Endothelial cell of umbilical vein (primary cell): ENCODE results near the gene MYO16. TPM values are rescaled to one million over a fixed set of nuclear protein-coding genes. Genes with fewer than 3 reads are reported as not detected.

ENCODE experiments used
- BruUV-seq: library from RNA; stranded (reverse); fragments of 400-500 nt; replicated peaks from 2 replicates; lab custom pipeline; 2021; lab: Mats Ljungman, UMichigan
- CTCF ChIA-PET: fragments of 300-600, 350-600 bp; sonication (Branson Sonifier 250); formaldehyde crosslinking; loops from one replicate; lab custom pipeline; 2021; ENCODE audit warnings: antibody characterized with exemption, inconsistent platforms; lab: Charles Lee
- POLR2A ChIA-PET: fragments of 300-600, 350-600 bp; sonication (Branson Sonifier 250); formaldehyde crosslinking; loops from one replicate; lab custom pipeline; 2021; ENCODE audit warnings: antibody characterized with exemption, inconsistent platforms; lab: Charles Lee
- DNase-seq: peaks from one replicate; pipeline ENCODE4 v3.0.0-alpha.2; 2011; ENCODE audit warnings: low read depth, low spot score
- FAIRE-seq: peaks from 2 replicates; lab custom pipeline; 2011; peaks lifted over from hg19 to GRCh38; lab: Jason Lieb, UNC
- H2AFZ ChIP-seq: 2 replicates; pipeline ENCODE4 v1.6.0; 2012; ENCODE audit warnings: low read depth, low read length, control low read depth, inconsistent platforms
- H3K27ac ChIP-seq: 2 replicates; pipeline ENCODE4 v1.5.1; 2011; ENCODE audit warnings: low read depth, mild to moderate bottlenecking, control low read depth, low read length, moderate library complexity; ENCODE audit not compliant: insufficient read depth
- H3K27me3 ChIP-seq, 2 experiments: 2 replicates each; pipeline versions ENCODE4 v1.6.0 to v1.6.1; 2011; ENCODE audit warnings: low read length in 2 of 2, mixed read lengths in 1 of 2; ENCODE audit not compliant: control insufficient read depth in 2 of 2, insufficient read depth in 2 of 2
- H3K36me3 ChIP-seq, 2 experiments: 2 replicates in 1 of 2; 3 replicates in 1 of 2; pipeline ENCODE4 v1.5.1; 2011; ENCODE audit warnings: low read length in 2 of 2, mild to moderate bottlenecking in 1 of 2, moderate library complexity in 1 of 2; ENCODE audit not compliant: control insufficient read depth in 2 of 2, insufficient read depth in 2 of 2; ENCODE audit errors: extremely low read depth in 1 of 2
- H3K4me1 ChIP-seq: 3 replicates; pipeline ENCODE4 v1.5.1; 2011; ENCODE audit warnings: mild to moderate bottlenecking, low read length; ENCODE audit not compliant: control insufficient read depth, insufficient read depth; ENCODE audit errors: extremely low read depth
- H3K4me2 ChIP-seq: 2 replicates; pipeline ENCODE4 v1.6.1; 2011; ENCODE audit warnings: low read length, control low read depth, mixed read lengths; ENCODE audit not compliant: insufficient read depth
- H3K4me3 ChIP-seq, 3 experiments: fragments of 200-600 bp in 1 of 3; sonication (generic), shearing (Covaris generic) in 1 of 3; replicated peaks in 1 of 3; 2 replicates each; pipeline ENCODE4 v1.5.1; 2011 to 2016; ENCODE audit warnings: control low read depth in 3 of 3, low read length in 3 of 3, mild to moderate bottlenecking in 2 of 3, inconsistent platforms in 1 of 3, low read depth in 1 of 3, moderate library complexity in 1 of 3; ENCODE audit not compliant: insufficient read depth in 1 of 3
- H3K79me2 ChIP-seq: 2 replicates; pipeline ENCODE4 v1.6.0; 2012; ENCODE audit warnings: low read length, inconsistent platforms; ENCODE audit not compliant: control insufficient read depth, insufficient read depth
- H3K9ac ChIP-seq: replicated peaks from 2 replicates; pipeline ENCODE3; 2011; ENCODE audit warnings: low read length, control low read depth; ENCODE audit not compliant: insufficient read depth; ENCODE audit errors: extremely low read depth
- H3K9me1 ChIP-seq: replicated peaks from 3 replicates; pipeline ENCODE4 v1.6.0; 2011; ENCODE audit warnings: mild to moderate bottlenecking, low read length; ENCODE audit not compliant: control insufficient read depth, insufficient read depth; ENCODE audit errors: extremely low read depth
- H3K9me3 ChIP-seq: replicated peaks from 2 replicates; pipeline ENCODE4 v1.5.1; 2012; ENCODE audit warnings: low read length, inconsistent platforms; ENCODE audit not compliant: control insufficient read depth, insufficient read depth
- H4K20me1 ChIP-seq: replicated peaks from 2 replicates; pipeline ENCODE3; 2011; ENCODE audit warnings: mild to moderate bottlenecking, low read length; ENCODE audit not compliant: control insufficient read depth, insufficient read depth; ENCODE audit errors: extremely low read depth
- CTCF ChIP-seq, 2 donors: IDR thresholded peaks; 1 replicate in 1 of 2; 2 replicates in 1 of 2; pipeline ENCODE4 v1.5.1; 2011; ENCODE audit warnings: low read length in 2 of 2, mild to moderate bottlenecking in 2 of 2, moderate library complexity in 2 of 2, control low read depth in 1 of 2, inconsistent platforms in 1 of 2, low read depth in 1 of 2; ENCODE audit not compliant: insufficient read depth in 1 of 2; ENCODE audit errors: extremely low read depth in 1 of 2
- EZH2 ChIP-seq: IDR thresholded peaks from 2 replicates; pipeline ENCODE4 v1.6.1; 2012; ENCODE audit warnings: borderline replicate concordance, low read depth, mild to moderate bottlenecking, moderate library complexity, low read length, inconsistent platforms; ENCODE audit not compliant: severe bottlenecking
- FOS ChIP-seq: IDR thresholded peaks from 2 replicates; pipeline ENCODE4 v1.6.1; 2011; ENCODE audit warnings: mild to moderate bottlenecking, low read length, moderate library complexity, borderline replicate concordance; ENCODE audit not compliant: insufficient read depth
- GATA2 ChIP-seq: IDR thresholded peaks from 2 replicates; pipeline ENCODE4 v1.7.0; 2011; ENCODE audit warnings: low read depth, mild to moderate bottlenecking, moderate library complexity, mixed read lengths, low read length; ENCODE audit not compliant: insufficient read length, insufficient read depth
- JUN ChIP-seq: IDR thresholded peaks from 2 replicates; pipeline ENCODE4 v1.6.1; 2011; ENCODE audit warnings: borderline replicate concordance, low read depth; ENCODE audit not compliant: insufficient read length, insufficient read depth
- MAX ChIP-seq: IDR thresholded peaks from 2 replicates; pipeline ENCODE4 v1.6.1; 2011; ENCODE audit not compliant: insufficient read depth, insufficient read length
- MYC ChIP-seq: IDR thresholded peaks from one replicate; pipeline ENCODE4 v1.6.1; 2011; ENCODE audit warnings: mild to moderate bottlenecking, low read depth, low read length
- POLR2A ChIP-seq: IDR thresholded peaks from 2 replicates; pipeline ENCODE4 v1.6.1; 2012; ENCODE audit warnings: low read depth, mild to moderate bottlenecking, control low read depth, low read length
- POLR2AphosphoS5 ChIP-seq: IDR thresholded peaks from 2 replicates; pipeline ENCODE4 v1.6.1; 2012; ENCODE audit warnings: low read depth, mild to moderate bottlenecking, control low read depth, low read length, moderate library complexity; ENCODE audit not compliant: insufficient read depth
- dilution Hi-C: fragments of 300-500 bp; cut with MboI; formaldehyde crosslinking; loops from one replicate; pipeline ENCODE4 v1.15.0; 2019; ENCODE audit warnings: low sequenced_read_pairs; ENCODE audit not compliant: extremely low pct_ligation_motif_present
- intact Hi-C: fragments of 100-400 bp; cut with micrococcal nuclease; formaldehyde crosslinking; loops from one replicate; pipeline ENCODE4 v1.10.0; 2022
- polyA plus RNA-seq, 4 experiments: library from polyadenylated mRNA; depleted of rRNA in 3 of 4; stranded (reverse) in 3 of 4; unstranded in 1 of 4; fragments of >200 nt; gene quantifications; 2 replicates each; pipeline versions ENCODE4 v1.2.1 to v1.2.3, GENCODE V29; 2011 to 2012; ENCODE audit warnings: missing spikeins in 1 of 4
- total RNA-seq: library from RNA; stranded (reverse); gene quantifications from 2 replicates; pipeline ENCODE4 v1.2.3, GENCODE V29; 2021

The MYO16 gene
- total and polyA plus RNA-seq, 2 donors (not counting 3 experiments of a cell fraction or from before 2014, with no cell fraction given) = 0.03 to 0.04 TPM

- TF ChIP-seq CTCF (IDR thresholded peaks at IDR 0.05; ENCODE audit: extremely low read depth in 1 of 2, insufficient read depth in 1 of 2, low read depth in 1 of 2, low read length in 2 of 2) = no peak
- TF ChIP-seq MYC = no peak
- no peak for TF ChIP-seq POLR2A
- no peak for TF ChIP-seq GATA2
- TF ChIP-seq POLR2AphosphoS5 = no peak
- TF ChIP-seq EZH2 = no peak
- TF ChIP-seq JUN = no peak
- no peak for TF ChIP-seq FOS
- TF ChIP-seq MAX = no peak
- no peaks in the 10 kb centered on the region for H3K36me3 ChIP-seq
- intact Hi-C loops = no loop called here
- no peaks in the 10 kb centered on the region for H3K9me1 ChIP-seq
- no peaks in the 10 kb centered on the region for H4K20me1 ChIP-seq
- no peaks in the 10 kb centered on the region for H3K9me3 ChIP-seq
- H3K4me3 ChIP-seq = no peak overlapping the region
- no peaks in the 10 kb centered on the region for H3K4me1 ChIP-seq
- no peaks in the 10 kb centered on the region for H3K27me3 ChIP-seq
- H3K9ac ChIP-seq = no peak overlapping the region
- no peak overlapping the region for H3K27ac ChIP-seq
- no peak for DNase-seq
- POLR2A ChIA-PET = no interaction called here
- H3K79me2 ChIP-seq = no peaks in the 10 kb centered on the region
- H2AFZ ChIP-seq = no peak overlapping the region
- BruUV-seq = no TSS peak
- no peak for FAIRE-seq
- CTCF ChIA-PET = interaction anchor here (0.7 kb wide), 1 partner anchor 14 kb away, joined by 3 read pairs; no protein-coding TSS in a partner anchor
- dilution Hi-C loops = no loop called here
- no peak overlapping the region for H3K4me2 ChIP-seq
Measured at GRCh38 chr13:109093998-109094397, 464.6 kb downstream of the MYO16 start.
